ENCODE data around the gene CRYGN. TPM values are rescaled to one million over a fixed set of nuclear protein-coding genes. Genes with fewer than 3 reads are reported as not detected.

CRYGN gene
- total and polyA plus RNA-seq, 9 of the 15 experiments (the other 6 are each of a cell fraction or from before 2014, with no cell fraction given): not detected

DNA sequence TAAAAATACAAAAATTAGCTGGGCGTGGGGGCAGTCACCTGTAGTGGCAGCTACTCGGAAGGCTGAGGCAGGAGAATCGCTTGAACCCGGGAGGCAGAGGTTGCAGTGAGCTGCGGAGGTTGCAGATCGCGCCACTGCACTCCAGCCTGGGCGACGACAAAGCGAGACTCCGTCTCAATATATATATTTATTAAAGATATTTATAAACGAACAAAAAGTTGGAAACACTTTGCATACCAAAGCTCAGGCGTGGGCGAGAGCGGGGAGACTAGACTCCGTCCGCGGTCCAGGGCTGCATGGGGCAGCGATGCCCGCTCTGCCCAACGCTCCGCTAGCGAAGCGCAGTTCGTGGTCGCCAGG lies 7.9 kb upstream of the CRYGN start (continued):
- TF ChIP-seq, protein P1, sequence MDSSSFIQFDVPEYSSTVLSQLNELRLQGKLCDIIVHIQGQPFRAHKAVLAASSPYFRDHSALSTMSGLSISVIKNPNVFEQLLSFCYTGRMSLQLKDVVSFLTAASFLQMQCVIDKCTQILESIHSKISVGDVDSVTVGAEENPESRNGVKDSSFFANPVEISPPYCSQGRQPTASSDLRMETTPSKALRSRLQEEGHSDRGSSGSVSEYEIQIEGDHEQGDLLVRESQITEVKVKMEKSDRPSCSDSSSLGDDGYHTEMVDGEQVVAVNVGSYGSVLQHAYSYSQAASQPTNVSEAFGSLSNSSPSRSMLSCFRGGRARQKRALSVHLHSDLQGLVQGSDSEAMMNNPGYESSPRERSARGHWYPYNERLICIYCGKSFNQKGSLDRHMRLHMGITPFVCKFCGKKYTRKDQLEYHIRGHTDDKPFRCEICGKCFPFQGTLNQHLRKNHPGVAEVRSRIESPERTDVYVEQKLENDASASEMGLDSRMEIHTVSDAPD (CRISPR knock-in tag; IDR thresholded peaks at IDR 0.05): no peak
- TF ChIP-seq SETDB1 (IDR thresholded peaks at IDR 0.05; ENCODE audit: low read length) (no peak), SUPT5H (IDR thresholded peaks at IDR 0.05) (no peak)

DNA sequence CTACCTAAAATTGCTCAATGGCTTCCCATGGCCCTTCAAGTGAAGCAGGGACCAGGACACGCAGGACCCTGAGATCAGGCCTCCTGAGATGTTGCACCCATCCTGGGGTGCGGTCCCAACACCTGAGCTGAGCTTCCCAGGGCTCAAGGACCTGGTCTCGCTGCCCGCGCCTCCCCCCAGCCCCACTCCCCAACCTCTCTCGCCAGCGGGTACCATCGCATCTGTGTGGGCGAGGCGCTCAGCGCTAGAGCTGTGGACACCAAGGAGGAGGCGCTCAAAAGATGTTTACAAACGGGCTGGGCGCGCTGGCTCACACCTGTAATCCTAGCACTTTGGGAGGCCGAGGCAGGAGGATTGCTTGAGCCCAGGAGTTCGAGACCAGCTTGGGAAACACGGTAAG lies 7.4 kb upstream of the CRYGN start:
- Histone ChIP-seq H3K9me3 (replicated peaks; ENCODE audit: control insufficient read depth, insufficient read depth, low read depth, low read length) (no peaks in the 10 kb centered on the region), H3K4me1 (replicated peaks in 1 of 2; ENCODE audit: control insufficient read depth in 2 of 2, insufficient read depth in 2 of 2, low read length in 2 of 2) (peaks cover 5 to 17% of the 10 kb centered on the region in 2 experiments; a peak in 3 of 5 replicates), H3K79me2 (ENCODE audit: control insufficient read depth, insufficient read depth, low read length) (no peaks in the 10 kb centered on the region), H3K4me3 (no peak overlapping the region), H2AFZ (ENCODE audit: low read depth, low read length) (no peak overlapping the region), H3K27ac (ENCODE audit: extremely low read depth, low read depth, low read length) (no peak overlapping the region), H3K9ac (ENCODE audit: insufficient read depth in 1 of 2, low read depth in 2 of 2, low read length in 2 of 2) (no peak overlapping the region), H3K36me3 (ENCODE audit: control insufficient read depth, insufficient read depth, low read length) (no peaks in the 10 kb centered on the region), H3K9me1 (ENCODE audit: control insufficient read depth, insufficient read depth, low read length) (no peaks in the 10 kb centered on the region), H4K20me1 (replicated peaks; ENCODE audit: control insufficient read depth, insufficient read depth, low read length) (no peaks in the 10 kb centered on the region), H3K4me2 (ENCODE audit: insufficient read depth, low read length) (no peak overlapping the region), H3K27me3 (ENCODE audit: control insufficient read depth in 2 of 2, insufficient read depth in 2 of 2, low read length in 2 of 2) (peaks cover 26 to 27% of the 10 kb centered on the region in 2 experiments)
- intact Hi-C loops (cut with micrococcal nuclease) (loop anchor here (5.0 to 10.0 kb wide), 2 partner anchors 35 to 53 kb away; partner anchors contain the start of gene WDR86), in situ Hi-C loops (cut with MboI) (loop anchor here (5.0 kb wide), 2 partner anchors 90 to 130 kb away; no protein-coding TSS in a partner anchor)
- ATAC-seq (no peak), FAIRE-seq (no peak), DNase-seq (ENCODE audit: extremely low read depth in 1 of 4, low spot score in 3 of 4) (no peak)
- ChIA-PET POLR2A (no interaction called here), CTCF (ENCODE audit: low intra/inter-chr PET ratio) (interaction anchor here (6.0 kb wide), 1 partner anchor 132 kb away, joined by 75 read pairs; no protein-coding TSS in a partner anchor)
- WGBS (ENCODE audit: insufficient coverage, low coverage, missing lambda C conversion rate): 65% methylated on average over 18 of the region's 18 CpGs
- no TSS peak for BruUV-seq (replicated peaks)
- TF ChIP-seq ZNF24 (IDR thresholded peaks at IDR 0.05) (no peak), ILF3 (IDR thresholded peaks at IDR 0.05; ENCODE audit: borderline replicate concordance) (no peak), HNRNPLL (IDR thresholded peaks at IDR 0.05; ENCODE audit: low read depth, low read length, poor library complexity, severe bottlenecking) (peak; percentile 1), POLR2G (IDR thresholded peaks at IDR 0.05; ENCODE audit: low read depth, low read length) (no peak), DNMT1 (IDR thresholded peaks at IDR 0.05) (no peak), TBP (optimal IDR thresholded peaks at IDR 0.05; ENCODE audit: low read depth, low read length) (no peak)
